Ureter (tissue), 1 donor: ENCODE data around the gene CLDN16. TPM values are rescaled to one million over a fixed set of nuclear protein-coding genes. Genes with fewer than 3 reads are reported as not detected.

Source experiments
- DNase-seq: peaks from one replicate; pipeline ENCODE4 v3.0.0-alpha.2; 2020; ENCODE audit warnings: low spot score
- total RNA-seq: library from RNA; stranded (reverse); gene quantifications from one replicate; pipeline ENCODE4 v1.2.4, GENCODE V29; 2023
- donor health status: DM: yes; HTN: yes; CAD: no.

Gene CLDN16
- total RNA-seq, 1 donor from 2014 or later: 1.1 TPM

DNA sequence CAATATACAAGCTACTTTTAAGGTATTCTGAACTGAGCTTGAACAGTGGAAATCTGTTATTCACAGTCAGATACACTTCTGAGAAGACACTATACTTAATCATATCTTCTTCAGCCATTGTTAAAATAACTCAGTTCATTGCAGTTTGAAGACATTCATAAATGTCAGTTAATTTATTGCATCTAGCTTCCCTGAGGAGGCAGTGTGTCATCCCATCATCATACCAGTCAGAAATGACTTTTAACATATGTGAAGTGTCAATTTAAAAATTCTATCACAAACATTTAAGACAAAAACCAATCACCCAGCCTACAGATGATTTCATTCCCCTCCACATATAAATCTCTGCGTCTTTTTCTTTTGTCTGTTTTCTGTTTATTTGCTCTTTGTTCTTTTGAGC is 54.3 kb downstream of the CLDN16 start:
- DNase-seq: no peak

GRCh38 chr3:190443257-190443656 is 55.3 kb downstream of the CLDN16 start:
- no peak for DNase-seq

GRCh38 chr3:190444006-190444405 is 56.0 kb downstream of the CLDN16 start:
- no peak for DNase-seq

- no peak for DNase-seq
Measured at GRCh38 chr3:190444576-190445145, 56.7 kb downstream of the CLDN16 start.

DNA sequence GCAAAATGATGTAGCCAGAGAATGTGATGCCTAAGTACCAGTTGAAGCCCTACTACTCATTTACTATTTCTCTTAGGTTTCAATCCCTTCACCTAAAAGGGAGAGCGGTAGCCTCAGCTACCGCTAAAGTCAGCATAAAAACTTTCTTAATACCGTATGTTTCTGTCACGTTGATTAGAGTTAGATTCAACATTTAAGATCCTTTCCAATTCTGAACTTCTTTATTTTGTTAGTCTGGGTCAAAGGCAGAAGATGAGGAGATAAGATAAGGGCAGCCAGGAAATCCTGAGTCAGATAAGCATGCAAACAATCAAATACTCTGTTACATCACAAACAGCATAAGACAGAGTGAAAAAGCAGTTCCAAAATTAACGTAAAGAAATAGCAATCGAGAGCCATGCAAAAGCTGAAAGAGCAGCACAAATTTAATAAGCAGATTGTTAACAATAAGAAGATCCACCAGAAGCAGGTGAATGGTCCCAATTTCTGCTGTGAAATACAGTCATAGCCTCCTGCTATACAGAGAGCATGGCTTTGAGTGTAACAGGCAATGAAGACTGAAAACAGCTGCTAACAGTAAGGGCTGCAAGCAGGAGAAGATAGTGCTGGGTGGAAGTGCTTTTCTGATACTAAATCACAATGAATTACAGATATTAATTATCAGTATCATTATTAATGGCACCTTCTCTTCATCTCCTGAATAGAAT is 58.8 kb downstream of the CLDN16 start:
- no peak for DNase-seq

DNA sequence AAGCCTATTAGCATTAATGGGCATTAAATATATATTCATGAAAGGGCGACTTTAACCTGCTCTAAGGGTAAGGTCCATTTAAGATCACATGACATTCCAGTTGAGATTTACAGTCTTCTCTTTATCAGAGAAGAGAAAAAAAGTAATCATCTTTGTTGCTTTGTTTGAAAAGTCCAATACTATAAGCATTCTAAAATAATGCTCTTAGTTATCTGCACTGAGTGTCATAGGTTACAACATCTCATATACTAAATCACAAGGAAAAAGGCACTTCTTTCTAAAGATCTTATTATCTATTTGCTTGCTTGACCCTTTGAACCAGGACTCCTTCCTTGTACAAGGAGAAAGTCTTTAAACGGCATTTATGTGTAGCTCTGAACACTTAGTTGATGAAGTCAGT is 60.3 kb downstream of the CLDN16 start:
- no peak for DNase-seq

- no peak for DNase-seq
Measured at GRCh38 chr3:190449801-190450200, 61.8 kb downstream of the CLDN16 start, which contains the start of gene TMEM207. Gene TMEM207, minus strand, starts transcription at chr3:190449901. Its CDS starts 92 bp downstream, at chr3:190449809.

GRCh38 chr3:190455828-190456227 is 67.9 kb downstream of the CLDN16 start:
- no peak for DNase-seq

GRCh38 chr3:190456770-190457169 is 68.8 kb downstream of the CLDN16 start:
- no peak for DNase-seq

- DNase-seq: no peak
Measured at GRCh38 chr3:190458040-190458439, 70.1 kb downstream of the CLDN16 start.

Other genes with a start within 250 kb of the CLDN16 start
- 64.2 TPM for gene CLDN1, start 65.7 kb upstream of the CLDN16 start, total RNA-seq
- gene TMEM207, start 61.7 kb downstream of the CLDN16 start, total RNA-seq: not detected
- gene IL1RAP, start 125.9 kb downstream of the CLDN16 start, total RNA-seq: 32.0 TPM